GM21737 (cell line): ENCODE results near the gene PGS1.

Experiments
- ATAC-seq: cut with Tn5 transposase; IDR thresholded peaks from one replicate; pipeline ENCODE4 v1.9.1; 2021; ENCODE audit warnings: mild to moderate bottlenecking, moderate library complexity; ENCODE audit not compliant: unreplicated experiment

Gene PGS1

DNA sequence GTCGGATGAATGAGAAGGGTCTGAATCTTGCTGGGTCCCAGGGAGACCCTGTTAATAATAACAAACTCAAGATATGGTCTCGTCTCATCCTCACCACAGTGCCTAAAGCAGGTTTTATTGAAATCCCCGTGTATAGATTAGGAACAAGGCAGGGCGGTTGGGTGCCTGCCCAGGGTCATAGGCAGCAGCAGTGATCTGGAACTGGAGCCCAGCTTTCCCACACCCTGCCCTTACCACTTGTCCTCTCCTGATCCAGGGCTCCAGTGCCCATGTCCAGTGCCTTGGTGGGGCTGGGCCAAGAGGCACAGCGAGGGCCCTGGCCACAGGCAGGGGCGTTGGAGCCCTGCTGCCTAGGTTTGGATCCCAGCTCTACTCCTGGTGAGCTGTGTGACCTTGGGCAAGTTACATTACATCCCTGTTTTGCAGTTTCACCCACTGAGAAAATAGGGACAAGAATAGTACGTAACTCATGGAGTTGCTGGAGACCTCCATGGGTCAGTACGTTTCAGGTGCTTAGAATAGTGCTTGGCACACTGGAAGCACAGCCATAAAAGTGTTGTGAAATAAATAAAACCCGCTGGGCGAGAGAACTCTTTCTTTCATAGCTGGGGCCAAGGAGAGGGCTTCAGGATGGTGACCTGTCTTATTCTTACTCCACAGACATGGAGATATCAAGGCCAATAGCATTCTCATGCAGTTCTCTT lies 32.5 kb upstream of the PGS1 start:
- no peak for ATAC-seq

DNA sequence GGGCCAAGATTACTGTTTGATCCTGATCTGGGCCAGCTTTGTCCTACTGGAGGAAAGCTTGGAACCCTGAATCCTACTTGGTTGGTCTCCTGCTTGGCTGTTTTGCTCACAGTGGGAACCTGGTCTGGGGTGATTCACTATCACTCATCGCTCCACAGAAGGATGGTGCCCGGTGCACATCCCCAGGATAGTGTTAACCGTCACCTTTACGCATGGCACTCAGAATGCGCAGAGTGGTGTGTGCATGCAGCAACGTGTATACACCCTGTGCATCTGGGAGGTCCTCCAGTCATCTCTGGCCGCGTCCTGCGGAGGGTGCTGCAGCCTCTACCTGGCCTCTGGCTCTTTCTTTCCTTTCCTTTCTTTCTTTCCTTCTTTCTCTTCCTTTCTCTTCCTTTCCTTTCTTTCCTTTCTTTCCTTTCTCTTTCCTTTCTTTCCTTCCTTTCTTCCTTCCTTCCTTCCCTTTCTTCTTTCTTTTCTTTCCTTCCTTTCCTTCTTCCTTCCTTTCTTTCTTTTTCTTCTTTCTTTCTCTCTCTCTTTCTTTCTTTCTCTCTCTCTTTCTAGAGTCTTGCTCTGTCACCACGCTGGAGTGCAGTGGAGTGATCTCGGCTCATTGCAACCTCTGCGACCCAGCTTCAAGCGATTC lies 31.7 kb upstream of the PGS1 start:
- no peak for ATAC-seq

DNA sequence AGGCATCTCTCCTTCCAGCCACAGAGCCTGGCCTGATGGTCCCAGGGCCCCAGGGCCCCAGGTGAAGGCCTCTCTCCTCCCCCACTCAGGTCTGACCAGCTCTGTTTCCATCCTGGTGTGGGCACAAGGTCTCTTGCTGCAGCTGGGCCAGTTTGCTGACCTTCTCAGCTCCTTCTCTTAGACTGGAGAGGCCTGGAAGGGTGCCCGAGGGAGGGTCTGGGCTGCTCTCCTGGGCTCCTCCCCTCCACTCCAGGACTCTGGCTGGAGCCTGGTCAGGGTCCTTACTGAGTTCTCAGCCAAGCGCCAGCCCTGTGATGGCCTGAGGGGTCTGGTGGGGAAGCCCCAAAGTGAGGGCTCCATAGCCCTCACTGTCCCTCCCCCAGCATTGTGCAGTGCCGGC lies 31.0 kb upstream of the PGS1 start:
- no peak for ATAC-seq

DNA sequence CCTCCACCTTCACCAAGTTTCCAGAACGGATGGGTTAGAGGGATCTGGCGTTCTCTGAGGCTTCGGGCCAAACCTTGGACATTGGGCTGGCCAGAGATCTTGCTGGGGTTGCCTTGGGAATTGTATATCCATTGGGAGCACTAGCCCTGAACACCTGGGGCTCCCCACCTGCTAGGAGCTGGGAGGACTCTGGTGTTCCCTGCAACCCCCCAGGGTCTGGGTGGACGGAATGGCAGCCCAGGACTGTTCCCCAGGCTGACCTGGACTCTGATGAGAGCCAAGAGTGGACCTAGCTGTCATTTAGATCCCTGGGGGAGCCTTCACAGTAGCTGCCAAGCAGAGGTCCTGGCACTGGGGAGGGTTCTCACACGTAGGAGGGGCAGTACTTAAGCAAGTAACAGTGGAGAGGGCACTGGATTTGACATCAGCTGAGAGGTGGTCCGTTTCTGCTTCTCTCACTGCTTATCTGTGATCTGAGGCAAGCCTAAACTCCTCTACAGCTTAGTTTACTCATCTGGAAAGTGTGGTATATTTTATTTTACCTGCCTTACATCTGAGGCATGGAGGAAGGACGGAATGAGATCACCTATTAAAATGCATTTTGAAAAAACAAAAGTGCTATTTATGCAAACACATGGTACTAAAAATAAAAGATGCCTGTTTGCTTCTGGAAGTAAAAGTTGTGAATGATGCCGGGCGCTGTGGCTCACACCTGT lies 30.2 kb upstream of the PGS1 start:
- ATAC-seq, result no peak

DNA sequence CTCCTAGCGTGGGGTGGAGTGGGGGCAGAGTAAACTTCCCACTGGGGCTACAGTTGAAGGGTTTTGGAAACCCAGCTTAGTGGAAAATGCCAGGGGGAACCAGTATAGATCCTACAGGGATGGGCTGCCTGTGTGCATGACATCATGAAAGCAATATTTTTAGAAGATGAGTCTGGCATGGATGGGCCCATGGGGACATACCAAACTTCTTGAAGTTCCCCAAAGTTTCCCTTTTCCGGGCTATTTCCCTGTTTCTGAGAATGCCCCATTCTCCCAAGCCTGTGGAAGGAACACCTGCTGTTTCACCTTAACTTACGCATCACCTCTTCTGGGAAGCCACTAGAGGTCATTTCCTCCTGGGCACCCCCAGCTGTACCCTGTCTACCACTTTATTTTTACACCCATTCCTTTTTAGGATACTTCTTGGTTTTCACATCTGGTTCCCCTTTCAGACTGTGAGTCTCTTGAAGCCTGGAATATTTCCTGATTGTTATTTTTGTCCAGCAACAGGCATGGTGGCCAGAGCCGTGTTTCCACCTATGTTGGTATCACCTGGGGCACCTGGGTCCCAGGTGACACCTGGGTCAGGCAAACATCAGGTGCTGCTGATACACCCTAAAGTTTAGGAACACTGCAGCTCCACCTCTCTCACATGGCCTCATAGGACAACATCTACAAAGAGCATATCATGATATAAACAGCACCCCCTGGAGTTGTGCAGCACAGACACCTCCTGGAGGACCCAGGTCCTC lies 28.4 kb upstream of the PGS1 start:
- no peak for ATAC-seq

DNA sequence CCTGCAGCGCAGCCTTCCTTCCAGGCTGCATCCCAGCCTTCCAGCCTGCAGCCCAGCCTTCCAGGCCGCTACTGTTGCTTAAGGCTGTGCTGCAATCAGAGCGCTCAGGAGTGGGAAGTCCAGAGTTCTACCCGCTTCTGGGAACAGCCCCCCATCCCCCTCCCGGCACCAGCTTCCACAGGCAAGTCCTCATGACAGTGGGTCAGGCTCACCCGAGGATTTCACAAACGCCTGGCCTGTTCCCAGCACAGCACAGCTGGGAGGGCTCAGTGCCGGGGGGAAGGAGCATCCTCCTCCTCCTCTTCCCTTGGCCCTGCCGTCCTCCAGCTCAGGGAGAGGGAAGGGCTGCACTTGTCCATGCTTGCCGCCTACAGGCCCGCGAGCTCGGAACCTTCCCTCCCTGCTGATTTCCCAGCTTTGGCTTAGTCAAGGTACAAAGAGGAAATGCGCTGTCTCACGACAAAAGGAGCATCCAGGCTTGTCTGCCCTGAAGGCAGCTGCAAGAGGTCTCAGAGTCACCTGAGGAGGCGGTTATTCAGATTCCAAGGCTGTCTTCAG lies 26.9 kb upstream of the PGS1 start:
- no peak for ATAC-seq

DNA sequence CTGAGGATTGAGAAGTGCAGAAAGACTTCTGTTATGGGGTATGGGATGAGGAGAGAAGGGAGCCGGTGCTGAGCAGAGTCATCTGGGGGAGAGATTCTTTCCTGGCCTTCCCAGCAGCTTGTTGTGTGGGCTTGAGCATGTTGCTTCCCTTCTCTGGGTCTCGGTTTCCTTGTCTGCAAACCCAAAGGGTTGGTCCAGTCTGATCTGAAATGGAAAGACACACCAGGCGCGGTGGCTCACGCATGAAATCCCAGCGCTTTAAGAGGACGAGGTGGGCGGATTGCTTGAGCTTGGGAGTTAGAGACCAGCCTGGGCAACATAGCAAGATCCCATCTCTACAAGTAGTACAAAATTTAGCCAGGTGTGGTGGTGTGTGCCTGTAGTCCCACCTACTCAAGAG lies 24.6 kb upstream of the PGS1 start:
- ATAC-seq, result no peak

DNA sequence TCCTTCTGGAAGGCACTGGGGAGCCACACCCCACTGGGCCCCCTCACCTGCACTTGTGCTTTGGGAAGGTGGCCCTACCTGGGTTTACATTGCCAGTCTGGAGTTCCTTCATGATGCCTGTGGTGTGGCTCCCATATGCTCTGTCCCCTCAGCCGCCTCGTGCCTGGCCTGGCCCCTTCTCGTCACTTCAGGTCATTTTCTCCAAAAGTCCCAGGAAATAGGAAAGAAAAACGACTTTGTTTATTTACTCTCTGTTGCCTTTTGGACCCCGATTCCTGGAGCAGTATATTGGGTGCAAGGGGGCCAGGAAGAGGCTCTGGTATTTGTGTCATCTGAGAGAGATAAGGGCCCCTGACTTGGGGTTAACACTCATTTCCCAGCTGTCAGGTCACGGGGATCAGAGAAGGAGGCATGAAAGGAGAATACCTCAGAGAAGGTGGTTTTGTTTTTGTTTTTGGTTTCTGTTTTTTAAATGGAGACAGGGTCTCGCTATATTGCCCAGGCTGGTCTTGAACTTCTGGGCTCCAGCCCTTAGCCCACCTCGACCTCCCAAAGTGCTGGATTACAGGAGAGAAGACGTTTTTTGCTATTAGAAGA lies 23.3 kb upstream of the PGS1 start:
- ATAC-seq, result no peak

DNA sequence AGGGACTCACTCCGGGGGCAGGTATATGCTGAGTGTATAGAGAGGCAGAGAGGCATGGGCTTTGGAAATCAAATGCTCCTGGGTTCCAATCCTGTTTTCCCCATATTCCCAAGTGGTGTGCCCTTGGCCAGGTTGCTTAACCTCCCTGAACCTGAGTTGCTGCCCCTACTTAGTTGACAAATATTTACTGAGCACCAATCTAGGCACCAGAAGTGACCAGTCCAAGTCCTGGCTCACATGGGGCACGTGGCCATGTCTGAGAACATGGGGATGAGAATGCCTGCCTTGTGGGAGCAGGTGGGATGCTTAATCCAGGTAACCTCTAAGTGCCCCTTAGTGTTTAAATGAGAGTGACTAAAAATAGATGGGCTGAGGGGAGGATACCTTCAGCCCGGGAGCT lies 22.7 kb upstream of the PGS1 start:
- no peak for ATAC-seq

DNA sequence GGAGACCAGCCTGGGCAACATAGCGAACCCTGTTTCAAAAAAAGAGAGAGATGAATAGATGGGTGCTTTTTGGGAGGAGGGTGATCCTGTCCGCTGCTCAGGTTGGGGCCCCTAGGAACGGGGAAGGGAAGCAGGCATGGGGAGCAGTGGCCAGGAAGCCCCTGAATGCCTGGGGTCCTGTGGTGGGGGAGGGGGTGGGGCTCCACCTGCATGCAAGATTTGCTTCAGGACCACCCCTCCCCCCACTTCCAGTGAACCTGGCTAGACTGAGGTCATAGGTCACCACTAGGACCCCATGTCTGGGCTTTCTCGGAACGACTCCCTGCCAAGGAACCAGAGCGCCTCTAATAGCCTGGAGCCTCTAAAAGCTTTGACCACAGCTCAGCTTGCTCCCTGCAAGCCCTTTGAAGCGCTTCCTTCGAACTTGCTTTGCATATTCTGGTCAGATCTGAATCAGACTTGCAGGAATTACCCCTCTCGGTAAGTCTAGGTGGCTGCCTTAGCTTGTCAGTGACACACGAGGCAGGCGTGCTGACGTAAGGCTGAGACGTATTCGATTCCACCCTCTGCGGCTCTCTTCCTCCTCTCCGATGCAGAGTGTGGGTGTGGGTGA lies 22.2 kb upstream of the PGS1 start:
- peak; percentile 53 for ATAC-seq

DNA sequence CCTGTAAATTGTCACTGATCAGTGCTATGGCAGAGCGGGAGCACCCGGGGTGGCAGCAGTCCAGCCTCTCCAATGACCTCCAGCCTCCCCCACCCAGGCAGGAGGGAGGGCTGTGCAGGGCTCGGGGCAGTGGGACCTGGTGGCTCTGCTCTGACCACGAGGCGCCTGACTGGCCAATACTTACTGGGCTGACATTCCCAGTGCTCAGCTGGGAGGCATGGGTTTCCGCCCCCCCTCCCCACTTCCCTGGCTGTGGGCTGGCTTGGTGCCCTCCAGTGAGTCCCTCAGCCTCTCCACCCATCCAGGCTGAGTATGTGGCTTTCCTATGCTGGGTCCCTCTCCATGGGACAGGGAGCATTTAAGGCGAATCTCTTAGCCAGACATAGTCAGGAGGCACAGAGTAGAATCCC lies 21.3 kb upstream of the PGS1 start:
- no peak for ATAC-seq

DNA sequence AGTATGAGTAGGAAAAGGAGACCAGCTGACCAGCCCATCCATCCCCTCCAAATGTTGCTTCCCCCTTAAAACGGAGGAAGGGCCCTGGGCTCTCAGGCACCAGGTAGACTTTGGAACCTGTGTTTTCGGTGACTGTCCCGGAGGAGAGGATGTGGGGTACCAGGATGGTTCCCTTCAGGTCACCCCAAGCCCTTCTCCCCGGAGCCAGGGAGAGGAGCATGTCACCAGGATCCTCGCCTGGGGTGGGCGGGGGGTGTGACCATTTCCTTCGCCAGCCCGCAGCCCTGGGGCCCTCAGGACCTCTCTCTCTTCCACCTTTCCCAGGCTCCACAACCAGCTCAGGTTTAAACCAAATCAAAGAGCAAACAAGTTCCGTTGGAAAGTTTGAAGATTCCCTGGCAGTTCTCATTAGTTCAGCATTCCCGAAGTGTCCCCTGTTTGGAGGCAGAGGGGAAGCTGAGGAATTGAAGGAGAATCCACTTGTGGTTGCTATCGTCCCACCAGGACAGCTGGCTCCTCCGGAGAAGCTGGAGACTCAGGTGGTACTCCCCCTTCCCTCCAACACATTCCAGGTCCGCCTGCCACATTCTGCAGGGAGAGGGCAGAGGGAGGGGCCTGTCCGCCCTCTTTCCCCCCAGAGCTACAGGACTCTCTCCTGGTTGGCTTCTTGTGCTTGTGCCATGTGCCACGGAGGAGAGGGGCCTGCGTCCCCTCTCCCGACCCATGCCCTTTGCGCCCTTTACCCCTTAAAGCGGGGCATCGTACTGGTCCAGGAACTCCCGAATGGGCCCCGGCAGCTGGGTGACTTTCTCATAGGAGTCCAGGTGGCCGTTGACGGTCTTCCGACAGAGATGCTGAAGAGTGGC lies 20.5 kb upstream of the PGS1 start:
- no peak for ATAC-seq

DNA sequence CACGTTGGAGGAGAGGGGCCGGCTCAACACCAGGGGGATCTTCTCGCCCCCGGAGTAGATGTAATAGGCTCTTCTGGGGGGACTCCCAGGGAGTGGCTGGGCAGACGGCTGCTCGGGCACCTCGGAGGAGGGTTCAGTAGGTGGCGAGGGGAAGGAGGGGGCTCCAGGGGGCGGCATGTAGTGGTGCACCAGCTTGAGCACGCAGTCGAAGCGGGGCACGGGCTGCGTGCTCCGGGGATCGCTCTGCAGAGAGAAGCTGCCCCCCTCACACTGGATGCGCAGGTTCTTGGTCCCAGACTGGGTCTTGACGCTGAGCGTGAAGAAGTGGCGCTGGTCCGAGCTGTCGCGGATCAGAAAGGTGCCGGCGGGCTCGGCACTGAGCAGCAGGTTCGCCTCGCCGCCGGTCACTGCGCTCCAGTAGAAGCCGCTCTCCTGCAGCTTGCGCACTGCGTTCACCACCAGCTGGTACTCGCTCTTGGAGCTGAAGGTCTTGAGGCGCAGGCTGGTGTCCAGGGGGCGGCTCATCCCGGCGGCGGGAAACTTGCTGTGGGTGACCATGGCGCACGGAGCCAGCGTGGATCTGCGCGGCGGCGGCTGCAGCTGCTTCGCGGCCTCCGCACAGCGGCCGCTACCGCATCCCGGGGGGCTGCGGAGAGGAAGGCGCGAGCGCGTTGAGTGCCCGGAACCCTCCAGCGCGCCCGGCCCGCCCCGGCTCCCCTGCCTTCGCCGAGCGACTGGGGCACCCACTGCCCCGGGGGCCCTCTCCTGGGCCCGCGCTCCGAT lies 19.7 kb upstream of the PGS1 start:
- no peak for ATAC-seq

DNA sequence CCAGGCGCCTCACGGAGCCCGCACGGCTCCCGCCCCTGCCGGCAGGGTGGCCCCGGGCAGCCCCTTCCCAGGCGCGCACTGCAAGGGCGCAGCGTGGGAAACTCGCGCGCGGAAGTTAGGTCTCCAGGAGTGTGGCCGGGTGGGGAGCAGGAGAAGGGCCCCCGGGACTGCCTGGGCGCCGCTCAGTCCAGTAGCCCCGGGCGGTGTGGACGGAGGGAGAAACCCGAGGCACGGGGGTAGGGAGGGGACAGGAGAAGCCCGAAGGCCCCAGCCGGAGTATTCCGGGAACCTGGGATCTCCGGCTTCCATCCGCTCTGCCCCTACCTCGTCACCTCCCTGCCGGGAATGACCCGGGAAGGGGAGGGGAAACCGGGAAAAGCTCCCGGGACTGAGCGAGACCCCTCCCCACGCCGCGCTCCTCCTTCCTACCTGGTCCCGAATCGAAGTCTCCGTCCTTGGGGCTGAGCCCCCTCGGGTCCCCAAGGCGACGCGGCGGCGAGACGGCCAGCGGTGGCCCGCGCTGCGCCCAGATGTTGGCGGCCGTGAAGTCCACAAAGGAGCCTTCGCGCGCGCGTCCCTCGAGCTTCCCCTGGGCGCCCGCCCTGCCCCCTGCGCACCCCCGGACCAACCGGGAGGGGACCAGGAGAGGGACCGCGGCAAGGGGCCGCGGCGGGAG lies 19.0 kb upstream of the PGS1 start:
- ATAC-seq, result no peak

DNA sequence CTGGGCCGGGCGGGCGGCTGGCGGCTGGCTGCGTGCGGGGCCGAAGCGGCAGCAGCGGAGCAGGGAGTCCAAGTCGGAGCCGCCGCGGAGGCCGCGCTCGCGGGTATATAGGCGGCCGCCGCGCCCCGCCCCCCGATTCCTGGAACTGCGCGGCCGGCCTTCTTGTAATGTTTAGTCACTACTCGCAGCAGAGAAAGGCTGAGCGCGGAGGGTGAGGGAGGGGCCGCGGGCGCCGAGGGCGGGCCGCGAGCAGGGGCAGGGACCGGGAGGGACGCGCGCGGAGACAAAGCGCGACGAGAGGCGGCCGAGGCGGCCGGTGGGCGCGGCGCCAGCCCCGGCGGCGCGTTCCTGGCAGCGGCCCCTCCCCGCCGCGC lies 18.5 kb upstream of the PGS1 start, which contains the start of gene SOCS3:
TSS of gene SOCS3 (minus strand) at position 81 of the 374 bp plus-strand sequence. CDS start 982 bp downstream, outside the sequence.
- peak; percentile 39 for ATAC-seq

DNA sequence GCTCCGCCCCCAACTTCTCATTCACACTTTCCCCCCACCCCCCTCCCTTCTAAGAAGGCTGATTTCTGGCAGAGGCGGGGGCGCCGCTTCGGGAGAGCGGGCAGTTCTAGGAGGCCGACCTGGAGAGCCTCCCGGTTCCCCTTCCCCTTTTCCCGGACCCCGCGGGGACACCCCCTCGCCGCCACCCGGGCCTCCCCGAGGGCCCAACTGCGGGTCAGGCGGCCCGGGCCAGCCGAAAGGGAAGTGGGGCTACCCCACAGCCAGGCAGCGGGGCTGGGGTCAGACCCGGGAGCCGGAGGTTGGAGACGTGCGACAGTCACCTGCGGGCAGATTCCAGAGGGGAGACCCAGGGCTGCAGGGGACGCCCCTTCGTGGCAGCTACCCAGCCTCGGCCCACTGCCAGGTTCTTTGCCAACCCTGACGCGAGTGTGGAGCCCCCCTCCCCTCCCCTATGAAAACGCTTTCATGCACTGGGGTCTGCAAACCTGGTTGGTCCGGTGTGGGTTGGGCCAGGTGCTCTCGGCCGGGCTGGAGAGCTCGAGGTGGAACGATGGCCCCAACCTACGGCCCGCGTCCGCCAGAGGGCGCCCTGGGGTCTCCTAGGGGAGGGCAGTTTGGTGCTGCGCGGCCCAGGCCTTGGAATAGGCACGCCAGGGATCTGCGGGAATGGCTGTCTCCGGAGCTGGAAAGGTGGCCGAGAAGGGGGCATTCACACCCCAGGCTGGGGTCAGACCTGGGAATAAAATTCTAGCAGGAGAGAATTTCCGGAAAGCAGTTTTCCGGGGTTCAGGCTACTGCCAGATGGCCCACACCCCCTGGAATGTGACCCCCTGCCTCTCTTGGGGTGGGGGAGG lies 17.9 kb upstream of the PGS1 start:
- ATAC-seq, result peak; percentile 6

DNA sequence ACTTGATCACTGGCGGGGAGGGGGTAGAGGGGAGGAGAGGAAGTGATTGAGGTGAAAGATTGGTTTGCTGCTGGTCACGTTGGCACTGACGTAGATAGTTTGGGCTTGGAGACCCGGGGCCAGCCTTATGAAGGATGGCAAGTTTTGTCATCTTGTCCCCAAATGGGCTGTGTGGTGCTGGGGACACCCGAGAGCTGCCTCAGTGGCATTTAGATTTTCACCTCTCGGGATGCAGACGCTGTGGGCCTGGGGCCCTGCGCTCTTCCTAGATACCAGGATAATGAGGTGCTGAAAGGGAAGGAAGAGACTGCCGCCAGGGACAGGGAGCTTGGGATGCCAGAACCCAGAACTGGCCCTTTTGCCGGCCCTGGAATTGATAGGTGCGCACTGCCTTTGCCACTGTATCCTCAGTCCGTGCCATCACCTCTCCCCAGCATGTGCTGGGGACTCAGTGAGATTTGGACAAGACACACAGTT lies 17.2 kb upstream of the PGS1 start:
- no peak for ATAC-seq
